Measurements from ENCODE around the gene ZDHHC21.
"Not testable (repeated sequence)": the region's sequence is repeated elsewhere in the genome, so short reads cannot be mapped to it uniquely, and the experiment has no call there.

ZDHHC21 gene

DNA sequence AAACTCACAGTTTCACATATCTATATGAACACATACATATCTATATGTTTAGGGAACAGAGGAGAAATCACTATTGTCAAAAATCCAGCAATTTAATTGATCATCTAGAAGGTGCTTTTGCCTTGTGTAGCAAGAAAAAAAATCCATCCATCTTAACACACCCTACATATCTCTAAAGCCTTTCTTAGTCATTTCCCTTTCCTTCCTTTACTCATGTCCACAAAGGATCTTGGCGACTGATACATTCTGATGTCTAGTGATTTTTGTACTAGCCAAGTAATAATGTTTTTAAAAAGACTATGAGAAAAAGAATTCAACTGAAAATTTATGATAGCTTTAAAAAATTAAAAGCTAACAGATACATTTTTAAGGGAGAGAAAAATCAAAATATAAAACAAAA lies 22.5 kb downstream of the ZDHHC21 start:
- DNase-seq (ENCODE audit: low read depth), result no peak
- TF ChIP-seq, protein P1, sequence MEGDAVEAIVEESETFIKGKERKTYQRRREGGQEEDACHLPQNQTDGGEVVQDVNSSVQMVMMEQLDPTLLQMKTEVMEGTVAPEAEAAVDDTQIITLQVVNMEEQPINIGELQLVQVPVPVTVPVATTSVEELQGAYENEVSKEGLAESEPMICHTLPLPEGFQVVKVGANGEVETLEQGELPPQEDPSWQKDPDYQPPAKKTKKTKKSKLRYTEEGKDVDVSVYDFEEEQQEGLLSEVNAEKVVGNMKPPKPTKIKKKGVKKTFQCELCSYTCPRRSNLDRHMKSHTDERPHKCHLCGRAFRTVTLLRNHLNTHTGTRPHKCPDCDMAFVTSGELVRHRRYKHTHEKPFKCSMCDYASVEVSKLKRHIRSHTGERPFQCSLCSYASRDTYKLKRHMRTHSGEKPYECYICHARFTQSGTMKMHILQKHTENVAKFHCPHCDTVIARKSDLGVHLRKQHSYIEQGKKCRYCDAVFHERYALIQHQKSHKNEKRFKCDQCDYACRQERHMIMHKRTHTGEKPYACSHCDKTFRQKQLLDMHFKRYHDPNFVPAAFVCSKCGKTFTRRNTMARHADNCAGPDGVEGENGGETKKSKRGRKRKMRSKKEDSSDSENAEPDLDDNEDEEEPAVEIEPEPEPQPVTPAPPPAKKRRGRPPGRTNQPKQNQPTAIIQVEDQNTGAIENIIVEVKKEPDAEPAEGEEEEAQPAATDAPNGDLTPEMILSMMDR (IDR thresholded peaks at IDR 0.05; ENCODE audit: control insufficient read depth, insufficient read depth, low read depth, low read length, missing control alignments), result no peak
- H3K4me3 ChIP-seq (ENCODE audit: control insufficient read depth, low read depth, low read length), result no peak overlapping the region

DNA sequence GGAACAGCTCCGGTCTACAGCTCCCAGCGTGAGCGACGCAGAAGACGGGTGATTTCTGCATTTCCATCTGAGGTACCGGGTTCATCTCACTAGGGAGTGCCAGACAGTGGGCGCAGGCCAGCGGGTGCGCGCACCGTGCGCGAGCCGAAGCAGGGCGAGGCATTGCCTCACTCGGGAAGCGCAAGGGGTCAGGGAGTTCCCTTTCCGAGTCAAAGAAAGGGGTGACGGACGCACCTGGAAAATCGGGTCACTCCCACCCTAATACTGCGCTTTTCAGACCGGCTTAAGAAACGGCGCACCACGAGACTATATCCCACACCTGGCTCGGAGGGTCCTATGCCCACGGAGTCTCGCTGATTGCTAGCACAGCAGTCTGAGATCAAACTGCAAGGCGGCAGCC lies 29.2 kb downstream of the ZDHHC21 start:
- not testable (repeated sequence) for H3K4me3 ChIP-seq (ENCODE audit: control insufficient read depth, low read depth, low read length); DNase-seq (ENCODE audit: low read depth)

DNA sequence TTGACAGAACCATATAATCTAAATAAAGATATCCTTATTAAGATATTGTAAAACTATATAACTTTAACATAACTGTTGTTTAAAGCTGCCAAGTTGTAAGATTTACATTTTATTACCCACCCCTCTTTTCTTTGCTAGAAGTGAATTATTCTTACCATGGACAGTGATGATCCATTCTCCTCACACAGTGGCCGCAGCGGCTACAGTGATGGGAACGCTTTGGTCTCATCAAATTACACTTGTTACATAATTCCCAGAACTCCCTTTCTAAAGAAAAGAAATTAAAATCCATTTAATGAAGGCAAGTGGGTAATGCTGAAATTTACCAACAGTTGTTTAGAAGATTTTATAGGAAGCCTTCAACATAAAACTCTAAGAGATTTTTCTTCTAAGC lies 31.2 kb downstream of the ZDHHC21 start:
- no peak for DNase-seq (ENCODE audit: low read depth)
- TF ChIP-seq, protein P1 (IDR thresholded peaks at IDR 0.05; ENCODE audit: control insufficient read depth, insufficient read depth, low read depth, low read length, missing control alignments), result no peak
- H3K4me3 ChIP-seq (ENCODE audit: control insufficient read depth, low read depth, low read length), result no peak overlapping the region

DNA sequence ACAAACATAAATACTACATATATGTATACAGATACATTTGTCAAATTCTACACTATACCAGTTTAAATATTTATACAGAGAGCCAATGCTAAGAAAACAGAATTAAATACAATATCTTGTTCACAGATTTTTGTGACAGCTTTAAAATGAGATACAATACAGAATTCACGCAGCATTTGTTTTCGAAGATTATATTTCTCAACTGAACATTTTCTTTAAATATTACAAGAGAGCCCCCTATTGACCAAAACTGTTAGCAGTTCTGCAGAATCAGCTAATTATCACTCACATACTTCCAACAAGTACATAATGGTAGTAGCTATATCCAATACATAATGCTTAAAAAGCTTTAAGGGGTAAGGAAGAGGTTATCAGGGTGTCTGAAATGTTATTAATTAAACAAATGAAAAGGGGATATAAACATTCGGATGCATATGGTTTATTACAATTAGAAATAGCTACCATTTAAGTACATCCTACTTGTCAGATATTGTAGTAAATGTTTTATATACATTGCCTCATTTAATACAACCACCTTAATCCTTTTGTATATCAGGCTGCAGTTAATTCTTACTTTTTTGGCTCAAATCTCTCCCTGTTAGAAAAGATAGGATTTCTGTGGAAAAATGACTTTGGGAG lies 31.7 kb downstream of the ZDHHC21 start:
- H3K4me3 ChIP-seq (ENCODE audit: control insufficient read depth, low read depth, low read length), result no peak overlapping the region
- DNase-seq (ENCODE audit: low read depth), result no peak
- TF ChIP-seq, protein P1 (IDR thresholded peaks at IDR 0.05; ENCODE audit: control insufficient read depth, insufficient read depth, low read depth, low read length, missing control alignments), result peak; percentile 42

DNA sequence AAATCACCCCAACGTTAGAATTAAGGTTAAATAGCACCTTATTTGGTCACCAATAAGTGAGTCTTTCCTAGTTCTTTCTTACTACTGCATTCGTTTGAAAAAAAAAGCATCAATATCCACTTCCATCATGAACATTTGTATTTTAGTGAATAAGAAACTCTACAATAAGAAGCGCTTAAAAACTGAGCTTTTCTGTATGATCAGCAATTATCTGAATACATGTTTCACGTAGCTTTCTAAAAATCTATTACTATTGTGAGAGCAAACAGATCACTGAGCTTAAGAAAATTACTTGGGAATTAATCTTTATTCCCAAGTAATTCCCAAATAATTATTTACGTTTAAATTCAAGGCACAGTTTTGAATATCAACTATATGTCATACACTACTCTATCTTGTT lies 32.5 kb downstream of the ZDHHC21 start:
- DNase-seq (ENCODE audit: low read depth), result no peak
- TF ChIP-seq, protein P1 (IDR thresholded peaks at IDR 0.05; ENCODE audit: control insufficient read depth, insufficient read depth, low read depth, low read length, missing control alignments), result no peak
- H3K4me3 ChIP-seq (ENCODE audit: control insufficient read depth, low read depth, low read length), result no peak overlapping the region

DNA sequence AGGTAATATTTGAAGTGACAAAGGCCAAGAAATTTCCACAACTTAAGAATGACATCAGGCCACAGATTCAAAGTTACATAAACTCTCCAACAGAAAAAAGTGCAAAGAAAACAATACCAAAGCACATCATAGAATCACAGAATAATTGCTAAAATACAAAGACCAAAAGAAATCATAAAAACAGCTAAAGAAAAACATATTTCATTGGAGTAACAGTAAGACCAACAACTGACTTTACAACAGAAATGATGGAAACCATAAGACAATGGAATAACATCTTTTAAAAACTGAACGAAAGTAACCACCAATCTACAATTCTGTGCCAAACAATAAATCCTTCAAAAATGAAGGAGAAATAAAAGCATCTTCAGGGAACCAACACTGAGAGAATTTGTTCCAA lies 38.3 kb downstream of the ZDHHC21 start:
- H3K4me3 ChIP-seq (ENCODE audit: control insufficient read depth, low read depth, low read length), result no peak overlapping the region
- TF ChIP-seq, protein P1 (IDR thresholded peaks at IDR 0.05; ENCODE audit: control insufficient read depth, insufficient read depth, low read depth, low read length, missing control alignments), result no peak
- DNase-seq (ENCODE audit: low read depth), result no peak

DNA sequence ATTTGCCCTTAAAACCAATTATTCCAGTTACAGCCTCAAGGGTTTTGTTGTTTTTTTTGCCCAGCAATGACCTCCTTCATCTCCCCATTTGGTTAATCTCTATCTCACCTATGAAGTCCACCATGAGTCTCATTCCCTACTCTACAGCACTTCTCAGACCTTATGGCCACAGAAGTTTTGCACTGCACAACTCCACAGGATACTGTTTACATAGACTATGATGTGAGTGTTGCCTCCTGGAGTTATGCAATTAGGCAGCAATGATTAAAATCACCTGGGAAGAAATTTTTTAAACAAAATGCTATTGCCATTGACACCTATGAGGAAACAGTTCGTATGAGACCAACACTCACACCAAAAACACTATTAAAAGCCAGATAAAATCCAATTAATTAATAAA lies 39.7 kb downstream of the ZDHHC21 start:
- TF ChIP-seq, protein P1 (IDR thresholded peaks at IDR 0.05; ENCODE audit: control insufficient read depth, insufficient read depth, low read depth, low read length, missing control alignments), result no peak
- no peak for DNase-seq (ENCODE audit: low read depth)
- no peak overlapping the region for H3K4me3 ChIP-seq (ENCODE audit: control insufficient read depth, low read depth, low read length)
